Upper lobe of left lung (tissue), 4 donors: ENCODE data around the gene BORA.

Source experiments
- CTCF ChIP-seq, 6 experiments: fragments of 450-650 bp in 4 of 6; fragments of 200-600 bp in 2 of 6; sonication (generic) in 2 of 6; IDR thresholded peaks; one replicate each; pipeline ENCODE4 v1.5.1; 2016 to 2019; ENCODE audit warnings: antibody characterized with exemption in 6 of 6
- EP300 ChIP-seq, 4 donors: sonication (generic); formaldehyde crosslinking; IDR thresholded peaks; one replicate each; pipeline ENCODE4 v1.5.1; 2017; ENCODE audit warnings: antibody characterized with exemption in 4 of 4, control low read depth in 2 of 4
- POLR2A ChIP-seq, 4 donors: fragments of 450-650 bp; IDR thresholded peaks; one replicate each; pipeline ENCODE4 v1.5.1; 2016 to 2017; ENCODE audit warnings: antibody characterized with exemption in 4 of 4, mild to moderate bottlenecking in 2 of 4
- POLR2AphosphoS5 ChIP-seq, 2 donors: sonication (generic); formaldehyde crosslinking; IDR thresholded peaks; one replicate each; pipeline ENCODE4 v1.5.1; 2017; ENCODE audit warnings: antibody characterized with exemption in 2 of 2

- peak; percentile 52 to 77 for TF ChIP-seq POLR2AphosphoS5 (IDR thresholded peaks at IDR 0.05)
- no peak for TF ChIP-seq CTCF (IDR thresholded peaks at IDR 0.05)
- peak in 2 of 4 donors; percentile 24 to 64 for TF ChIP-seq POLR2A (IDR thresholded peaks at IDR 0.05)
- TF ChIP-seq EP300 (IDR thresholded peaks at IDR 0.05), result no peak
These were observed at the start of gene BORA, which contains the start of gene MZT1 for GRCh38 chr13:72727417-72728289.
